Cardiac muscle cell (in vitro differentiated cells and primary cell): ENCODE data around the gene CD59. TPM values are rescaled to one million over a fixed set of nuclear protein-coding genes. Genes with fewer than 3 reads are reported as not detected.

Experiments used
- DNase-seq, 2 donors: peaks; one replicate each; pipeline versions ENCODE4 v3.0.0 to v3.0.0-alpha.2; 2010 to 2017; ENCODE audit warnings: low read depth in 1 of 2, low spot score in 1 of 2
- H3K27ac ChIP-seq: fragments of 200-600 bp; sonication (generic); 2 replicates; pipeline ENCODE4 v1.5.1; 2016
- H3K27me3 ChIP-seq: fragments of 200-600 bp; sonication (generic); 2 replicates; pipeline ENCODE4 v1.6.0; 2016; ENCODE audit warnings: control low read depth
- H3K36me3 ChIP-seq: fragments of 200-600 bp; sonication (generic); 2 replicates; pipeline ENCODE4 v1.5.1; 2016; ENCODE audit warnings: control low read depth
- H3K4me1 ChIP-seq: fragments of 200-600 bp; sonication (generic); 2 replicates; pipeline ENCODE4 v1.8.1; 2017; ENCODE audit warnings: low read depth, mild to moderate bottlenecking, mixed run types
- H3K4me3 ChIP-seq: fragments of 200-600 bp; sonication (generic); 2 replicates; pipeline ENCODE4 v1.5.1; 2016; ENCODE audit warnings: mild to moderate bottlenecking
- H3K9me3 ChIP-seq: fragments of 200-600 bp; sonication (generic); 2 replicates; pipeline ENCODE4 v1.5.1; 2017; ENCODE audit warnings: low read depth, mild to moderate bottlenecking, control low read depth
- CTCF ChIP-seq: IDR thresholded peaks from 2 replicates; pipeline ENCODE4 v1.5.1; 2012; ENCODE audit warnings: low read depth, mild to moderate bottlenecking, low read length
- polyA plus RNA-seq: library from polyadenylated mRNA; unstranded; fragments of >200 nt; fragmentation: Nextera tagmentation; extraction: Ambion mirVana; gene quantifications from 2 replicates; pipeline ENCODE4 v1.2.1, GENCODE V29; 2016
- total RNA-seq: library from RNA; depleted of rRNA; stranded (reverse); fragments of >200 nt; gene quantifications from 2 replicates; pipeline ENCODE4 v1.2.3, GENCODE V29; 2016

CD59 gene
- total and polyA plus RNA-seq, 2 experiments from 2014 or later = 60.6 to 108 TPM

DNA sequence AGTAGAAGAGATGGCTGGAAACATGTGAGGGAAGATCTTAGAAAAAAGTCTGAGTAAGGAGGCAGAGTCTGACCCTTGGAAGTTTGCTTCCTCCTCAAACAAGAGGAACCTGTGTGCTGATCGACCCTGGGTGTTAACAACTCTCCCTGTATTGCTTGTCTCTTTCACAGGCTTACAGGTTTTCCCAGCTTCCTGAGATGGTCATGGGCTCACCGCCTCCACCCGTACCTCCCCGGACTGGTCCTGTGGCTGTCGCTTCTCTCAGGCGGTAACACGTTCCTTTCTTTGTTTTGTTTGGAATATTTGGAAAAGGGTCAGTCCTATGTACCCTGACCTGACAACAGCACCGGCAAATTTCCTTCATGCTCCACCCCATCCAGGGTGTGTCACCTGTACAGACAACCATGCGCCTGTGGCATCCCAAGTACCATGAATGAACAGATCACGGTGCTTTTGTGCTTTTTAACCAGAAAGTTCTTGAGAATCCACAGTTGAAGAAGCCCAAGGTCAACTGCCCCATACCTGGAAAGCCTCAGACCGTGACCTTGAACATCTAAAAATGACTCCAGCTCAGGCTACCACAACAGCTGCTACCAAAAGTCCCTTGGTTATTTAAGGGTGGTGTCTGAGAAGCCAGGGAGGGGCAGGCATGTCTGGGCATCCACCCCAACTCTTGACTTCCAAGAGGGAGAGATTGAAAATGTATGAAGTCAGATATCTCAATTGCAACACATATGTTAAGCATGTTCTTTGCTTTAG is 80.2 kb downstream of the CD59 start:
- Histone ChIP-seq H3K4me1 (peaks cover 24% of the 10 kb centered on the region), H3K27ac (no peak overlapping the region), H3K27me3 (no peaks in the 10 kb centered on the region), H3K36me3 (no peaks in the 10 kb centered on the region), H3K4me3 (no peak overlapping the region), H3K9me3 (no peaks in the 10 kb centered on the region)
- no peak for TF ChIP-seq CTCF
- no peak for DNase-seq

- Histone ChIP-seq H3K4me1 (peaks cover 24% of the 10 kb centered on the region), H3K9me3 (no peaks in the 10 kb centered on the region), H3K27me3 (no peaks in the 10 kb centered on the region), H3K4me3 (no peak overlapping the region), H3K27ac (no peak overlapping the region), H3K36me3 (no peaks in the 10 kb centered on the region)
- TF ChIP-seq CTCF = no peak
- no peak for DNase-seq
Observed at GRCh38 chr11:33654594-33654993, 81.6 kb downstream of the CD59 start.

Other genes with a start within 250 kb of the CD59 start
- gene C11orf91, start 35.6 kb downstream of the CD59 start, total RNA-seq = not detected in 2 replicates
- gene C11orf91, start 35.6 kb downstream of the CD59 start, polyA plus RNA-seq = 0.23 TPM in 1 of 2 replicates, not detected in the other
- gene FBXO3, start 38.1 kb upstream of the CD59 start, total RNA-seq = 36.1 and 38.2 TPM in 2 replicates
- gene FBXO3, start 38.1 kb upstream of the CD59 start, polyA plus RNA-seq = 31.1 and 34.4 TPM in 2 replicates
- 25.6 and 28.6 TPM in 2 replicates for gene LMO2, start 155.7 kb upstream of the CD59 start, total RNA-seq
- 27.7 and 33.4 TPM in 2 replicates for gene LMO2, start 155.7 kb upstream of the CD59 start, polyA plus RNA-seq